ENCODE data around the gene NKAPD1. TPM values are rescaled to one million over a fixed set of nuclear protein-coding genes. Genes with fewer than 3 reads are reported as not detected.
A peak's percentile ranks its signal among the peaks of the same experiment; 100 is the strongest.

NKAPD1 gene
- total and polyA plus RNA-seq, 2 of the 13 experiments (the other 11 are each of a cell fraction or from before 2014, with no cell fraction given), result 11.2 to 22.5 TPM

DNA sequence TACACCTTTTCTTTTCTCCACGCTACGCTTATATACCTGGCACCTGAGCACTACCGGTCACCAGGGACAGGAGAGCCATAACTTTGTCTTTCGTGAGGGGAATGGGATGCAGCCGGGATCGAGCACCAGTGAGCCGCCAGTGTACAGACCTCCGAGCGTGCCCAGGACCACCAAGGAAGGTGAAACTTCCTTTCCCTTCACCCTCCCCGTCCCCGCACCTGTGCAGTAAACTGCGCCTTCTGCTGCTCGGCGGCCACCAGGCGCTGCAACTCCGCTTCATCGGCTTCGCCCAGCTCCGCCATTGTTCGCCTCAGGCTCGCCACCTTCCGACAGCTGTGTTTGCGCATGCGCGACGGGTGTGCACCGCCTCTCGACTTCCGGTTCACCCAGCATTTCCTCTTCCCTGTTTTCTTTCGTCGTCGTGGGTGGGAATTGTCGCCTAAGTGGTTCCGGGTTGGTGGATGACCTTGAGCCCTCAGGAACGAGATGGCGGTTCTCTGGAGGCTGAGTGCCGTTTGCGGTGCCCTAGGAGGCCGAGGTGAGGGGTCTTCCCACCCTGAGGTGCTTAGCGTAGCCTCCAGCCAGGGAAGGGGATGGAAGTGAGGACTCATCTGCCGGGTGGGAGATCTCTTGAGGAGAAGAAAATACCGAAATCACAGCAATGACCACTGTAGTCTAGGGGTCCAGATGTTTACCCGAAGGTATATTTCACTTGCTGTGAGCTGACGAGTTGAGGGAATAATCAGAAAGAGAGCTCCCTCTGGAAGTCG, 12.5 kb downstream of the NKAPD1 start, which contains the start of the genes SDHD and TIMM8B (continued):
- TF ChIP-seq WIZ (CRISPR knock-in tag; IDR thresholded peaks at IDR 0.05) (peak; percentile 88; the same call in 1 of the 2 replicates), ZNF253 (CRISPR knock-in tag; IDR thresholded peaks at IDR 0.05; ENCODE audit: borderline replicate concordance) (0 out of 2 replicates have a peak, but pooled peaks have one; percentile 62), ZNF225 (CRISPR knock-in tag; IDR thresholded peaks at IDR 0.05) (peak; percentile 82; the same call in 1 of the 2 replicates), RELA (CRISPR knock-in tag; IDR thresholded peaks at IDR 0.05) (0 out of 2 replicates have a peak, but pooled peaks have one; percentile 34), TBX3 (IDR thresholded peaks at IDR 0.05; ENCODE audit: borderline replicate concordance) (peak; percentile 45; the same call in 1 of the 2 replicates), NRL (CRISPR knock-in tag; IDR thresholded peaks at IDR 0.05; ENCODE audit: borderline replicate concordance) (0 out of 2 replicates have a peak, but pooled peaks have one; percentile 15), ZFP36L1 (CRISPR knock-in tag; IDR thresholded peaks at IDR 0.05) (peak; percentile 57), SIN3B (IDR thresholded peaks at IDR 0.05; ENCODE audit: low read length) (peak; percentile 81), ZNF235 (CRISPR knock-in tag; IDR thresholded peaks at IDR 0.05; ENCODE audit: borderline replicate concordance) (no peak), ZBTB7A (CRISPR knock-in tag; IDR thresholded peaks at IDR 0.05) (0 out of 2 replicates have a peak, but pooled peaks have one; percentile 35), NFE2 (CRISPR knock-in tag; IDR thresholded peaks at IDR 0.05) (no peak), ZBTB8A (CRISPR knock-in tag; IDR thresholded peaks at IDR 0.05; ENCODE audit: borderline replicate concordance, low read depth) (no peak), ZFY (CRISPR knock-in tag; IDR thresholded peaks at IDR 0.05) (peak; percentile 65; the same call in 1 of the 2 replicates), SSRP1 (CRISPR knock-in tag; IDR thresholded peaks at IDR 0.05) (peak; percentile 36; the same call in 1 of the 2 replicates), CCDC6 (CRISPR knock-in tag; IDR thresholded peaks at IDR 0.05) (peak; percentile 56; the same call in 1 of the 2 replicates), SOX13 (IDR thresholded peaks at IDR 0.05) (no peak), SOX13 (CRISPR knock-in tag; conservative IDR thresholded peaks at IDR 0.05 in 1 of 2, IDR thresholded peaks at IDR 0.05 in 1 of 2) (peak in 1 of 2 experiments; percentile 62; a peak in 1 of 4 replicates), HES4 (CRISPR knock-in tag; IDR thresholded peaks at IDR 0.05; ENCODE audit: borderline replicate concordance) (no peak; the same call in 1 of the 2 replicates), KMT2A (CRISPR knock-in tag; IDR thresholded peaks at IDR 0.05) (peak; percentile 95), ZNF468 (CRISPR knock-in tag; IDR thresholded peaks at IDR 0.05) (0 out of 2 replicates have a peak, but pooled peaks have one; percentile 46), CEBPG (CRISPR knock-in tag; IDR thresholded peaks at IDR 0.05) (peak; percentile 33; the same call in 1 of the 2 replicates), PHF20 (CRISPR knock-in tag; IDR thresholded peaks at IDR 0.05) (peak; percentile 99), YEATS2 (CRISPR knock-in tag; IDR thresholded peaks at IDR 0.05; ENCODE audit: borderline replicate concordance) (peak; percentile 93; the same call in 1 of the 2 replicates), ZNF331 (CRISPR knock-in tag; IDR thresholded peaks at IDR 0.05) (peak; percentile 87), HNRNPLL (IDR thresholded peaks at IDR 0.05; ENCODE audit: low read depth, low read length, poor library complexity, severe bottlenecking) (peak; percentile 60)
- TF ChIP-seq, protein P1, sequence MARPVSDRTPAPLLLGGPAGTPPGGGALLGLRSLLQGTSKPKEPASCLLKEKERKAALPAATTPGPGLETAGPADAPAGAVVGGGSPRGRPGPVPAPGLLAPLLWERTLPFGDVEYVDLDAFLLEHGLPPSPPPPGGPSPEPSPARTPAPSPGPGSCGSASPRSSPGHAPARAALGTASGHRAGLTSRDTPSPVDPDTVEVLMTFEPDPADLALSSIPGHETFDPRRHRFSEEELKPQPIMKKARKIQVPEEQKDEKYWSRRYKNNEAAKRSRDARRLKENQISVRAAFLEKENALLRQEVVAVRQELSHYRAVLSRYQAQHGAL (CRISPR knock-in tag; IDR thresholded peaks at IDR 0.05; ENCODE audit: not compliant biosample characterization), result no peak
- TF ChIP-seq, protein P2, sequence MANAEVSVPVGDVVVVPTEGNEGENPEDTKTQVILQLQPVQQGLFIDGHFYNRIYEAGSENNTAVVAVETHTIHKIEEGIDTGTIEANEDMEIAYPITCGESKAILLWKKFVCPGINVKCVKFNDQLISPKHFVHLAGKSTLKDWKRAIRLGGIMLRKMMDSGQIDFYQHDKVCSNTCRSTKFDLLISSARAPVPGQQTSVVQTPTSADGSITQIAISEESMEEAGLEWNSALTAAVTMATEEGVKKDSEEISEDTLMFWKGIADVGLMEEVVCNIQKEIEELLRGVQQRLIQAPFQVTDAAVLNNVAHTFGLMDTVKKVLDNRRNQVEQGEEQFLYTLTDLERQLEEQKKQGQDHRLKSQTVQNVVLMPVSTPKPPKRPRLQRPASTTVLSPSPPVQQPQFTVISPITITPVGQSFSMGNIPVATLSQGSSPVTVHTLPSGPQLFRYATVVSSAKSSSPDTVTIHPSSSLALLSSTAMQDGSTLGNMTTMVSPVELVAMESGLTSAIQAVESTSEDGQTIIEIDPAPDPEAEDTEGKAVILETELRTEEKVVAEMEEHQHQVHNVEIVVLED (CRISPR knock-in tag; IDR thresholded peaks at IDR 0.05; ENCODE audit: borderline replicate concordance), result peak; percentile 84
- TF ChIP-seq, protein P3, sequence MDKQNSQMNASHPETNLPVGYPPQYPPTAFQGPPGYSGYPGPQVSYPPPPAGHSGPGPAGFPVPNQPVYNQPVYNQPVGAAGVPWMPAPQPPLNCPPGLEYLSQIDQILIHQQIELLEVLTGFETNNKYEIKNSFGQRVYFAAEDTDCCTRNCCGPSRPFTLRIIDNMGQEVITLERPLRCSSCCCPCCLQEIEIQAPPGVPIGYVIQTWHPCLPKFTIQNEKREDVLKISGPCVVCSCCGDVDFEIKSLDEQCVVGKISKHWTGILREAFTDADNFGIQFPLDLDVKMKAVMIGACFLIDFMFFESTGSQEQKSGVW (CRISPR knock-in tag; IDR thresholded peaks at IDR 0.05; ENCODE audit: borderline replicate concordance), result no peak
